OCI-LY7 (cell line): ENCODE data around the gene GRIN2C. TPM values are rescaled to one million over a fixed set of nuclear protein-coding genes. Genes with fewer than 3 reads are reported as not detected.

Source experiments
- BruUV-seq: library from RNA; stranded (reverse); fragments of 400-500 nt; replicated peaks from 2 replicates; lab custom pipeline; 2021; lab: Mats Ljungman, UMichigan
- CTCF ChIA-PET: fragments of 300-600 bp; sonication (Branson Sonifier 250); formaldehyde crosslinking; loops from one replicate; lab custom pipeline; 2022; ENCODE audit warnings: antibody characterized with exemption; ENCODE audit not compliant: unreplicated experiment; lab: Charles Lee
- POLR2A ChIA-PET: fragments of 300-600 bp; sonication (Branson Sonifier 250); formaldehyde crosslinking; loops from one replicate; lab custom pipeline; 2022; ENCODE audit warnings: antibody characterized with exemption; lab: Charles Lee
- DNase-seq: peaks from one replicate; pipeline ENCODE4 v3.0.0-alpha.2; 2015; ENCODE audit warnings: low spot score
- H2AFZ ChIP-seq: fragments of 200-600 bp; sonication (generic), shearing (Covaris generic); 2 replicates; pipeline ENCODE4 v1.6.1; 2014; ENCODE audit warnings: mild to moderate bottlenecking, antibody characterized with exemption, low read length, moderate library complexity
- H3K27ac ChIP-seq: fragments of 200-600 bp; sonication (generic); 2 replicates; pipeline ENCODE4 v1.5.1; 2014; ENCODE audit warnings: mixed run types, low read depth, mild to moderate bottlenecking, moderate library complexity, low read length, inconsistent platforms; ENCODE audit not compliant: poor library complexity, severe bottlenecking
- H3K36me3 ChIP-seq: fragments of 200-600 bp; sonication (generic); 2 replicates; pipeline ENCODE4 v1.6.1; 2014; ENCODE audit warnings: mild to moderate bottlenecking, antibody characterized with exemption, low read length, moderate library complexity, mixed read lengths; ENCODE audit not compliant: insufficient read depth
- H3K4me1 ChIP-seq: fragments of 200-600 bp; sonication (generic); 2 replicates; pipeline ENCODE4 v1.5.1; 2014; ENCODE audit warnings: mild to moderate bottlenecking, low read length; ENCODE audit not compliant: insufficient read depth, poor library complexity, severe bottlenecking
- H3K4me2 ChIP-seq: fragments of 200-600 bp; sonication (generic); 2 replicates; pipeline ENCODE4 v1.6.1; 2014; ENCODE audit warnings: mild to moderate bottlenecking, low read length
- H3K4me3 ChIP-seq: fragments of 200-600 bp; sonication (generic); 2 replicates; pipeline ENCODE4 v1.5.1; 2014; ENCODE audit warnings: mild to moderate bottlenecking, low read depth, low read length; ENCODE audit not compliant: poor library complexity, severe bottlenecking
- H3K79me2 ChIP-seq: fragments of 200-600 bp; sonication (generic); 2 replicates; pipeline ENCODE4 v1.6.1; 2016; ENCODE audit warnings: low read depth, mild to moderate bottlenecking, low read length, moderate library complexity, mixed read lengths; ENCODE audit not compliant: insufficient read depth
- H3K9me2 ChIP-seq: fragments of 200-600 bp; sonication (generic); 2 replicates; pipeline ENCODE4 v1.6.1; 2016; ENCODE audit warnings: mild to moderate bottlenecking, low read length, mixed read lengths; ENCODE audit not compliant: insufficient read depth
- H3K9me3 ChIP-seq: fragments of 200-600 bp; sonication (generic); 2 replicates; pipeline ENCODE4 v1.6.1; 2014; ENCODE audit warnings: mild to moderate bottlenecking, mixed run types, low read length, mixed read lengths
- H4K20me1 ChIP-seq: fragments of 200-600 bp; sonication (generic); 2 replicates; pipeline ENCODE4 v1.6.1; 2014; ENCODE audit warnings: mild to moderate bottlenecking, antibody characterized with exemption, low read length, moderate library complexity, mixed read lengths; ENCODE audit not compliant: insufficient read depth
- EZH2phosphoT487 ChIP-seq: fragments of 200-600 bp; sonication (generic); IDR thresholded peaks from 2 replicates; pipeline ENCODE4 v1.6.1; 2018; ENCODE audit warnings: low read depth, borderline replicate concordance, mild to moderate bottlenecking, mixed run types, antibody characterized with exemption, low read length, moderate library complexity, mixed read lengths
- intact Hi-C: fragments of 100-400 bp; cut with micrococcal nuclease; formaldehyde crosslinking; loops from one replicate; pipeline ENCODE4 v1.10.0; 2022; ENCODE audit not compliant: unreplicated experiment
- total RNA-seq, 2 experiments: library from RNA; depleted of rRNA in 1 of 2; stranded (reverse); fragments of >200 nt in 1 of 2; shearing (Covaris generic) in 1 of 2; gene quantifications; 2 replicates each; pipeline ENCODE4 v1.2.3, GENCODE V29; 2014 to 2022
- TF ChIP-seq, protein P1 (sequence below): fragments of 200-600 bp; sonication (generic); conservative IDR thresholded peaks from 2 replicates; pipeline ENCODE4 v1.5.1; 2014; ENCODE audit warnings: mild to moderate bottlenecking, antibody characterized with exemption, low read length, moderate library complexity, mixed read lengths

Gene GRIN2C
- total RNA-seq, 2 experiments from 2014 or later: 0.22 to 0.61 TPM

DNA sequence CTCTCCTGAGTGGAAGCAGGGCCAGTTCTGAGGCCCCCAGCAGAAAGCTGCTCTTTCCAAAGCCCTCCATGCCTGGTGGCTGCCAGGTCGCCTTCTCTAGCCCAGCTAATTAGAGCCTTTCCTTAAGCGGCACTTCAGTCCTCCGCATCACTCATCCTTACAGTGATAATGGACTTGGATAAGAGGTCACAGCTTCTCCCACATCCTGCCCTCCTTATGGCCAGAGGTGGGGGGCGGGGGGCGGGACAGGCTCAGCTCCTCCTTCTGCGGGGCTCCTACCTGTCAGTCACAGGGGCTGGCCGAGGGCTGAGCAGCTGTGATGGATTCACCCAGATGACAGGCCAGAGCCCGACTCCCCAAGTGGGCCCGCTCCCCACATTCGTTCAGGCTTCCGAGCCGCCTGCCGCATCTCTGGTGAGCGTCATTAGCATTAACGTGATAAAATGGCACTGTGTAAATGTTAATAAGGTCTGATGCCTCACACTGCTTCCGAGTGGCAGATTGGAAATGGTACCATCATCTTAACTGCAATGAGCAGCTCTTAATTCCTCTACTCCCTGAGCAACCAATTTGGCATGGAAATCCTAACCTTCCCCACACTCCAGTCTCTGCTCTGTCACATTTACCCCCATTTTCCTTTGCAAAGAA, 41.3 kb downstream of the GRIN2C start:
- Histone ChIP-seq H4K20me1 (no peaks in the 10 kb centered on the region), H3K4me3 (no peak overlapping the region), H3K36me3 (no peaks in the 10 kb centered on the region), H3K4me1 (peaks cover 8% of the 10 kb centered on the region), H3K9me3 (no peaks in the 10 kb centered on the region), H3K4me2 (no peak overlapping the region), H2AFZ (no peak overlapping the region), H3K27ac (no peak overlapping the region), H3K79me2 (no peaks in the 10 kb centered on the region), H3K9me2 (no peaks in the 10 kb centered on the region)
- no peak for DNase-seq
- no TSS peak for BruUV-seq
- CTCF ChIA-PET: interaction anchor here (1.1 kb wide), 1 partner anchor 14 kb away, joined by 9 read pairs; no protein-coding TSS in a partner anchor
- intact Hi-C loops: no loop called here
- POLR2A ChIA-PET: no interaction called here
- TF ChIP-seq EZH2phosphoT487: no peak
- TF ChIP-seq, protein P1, sequence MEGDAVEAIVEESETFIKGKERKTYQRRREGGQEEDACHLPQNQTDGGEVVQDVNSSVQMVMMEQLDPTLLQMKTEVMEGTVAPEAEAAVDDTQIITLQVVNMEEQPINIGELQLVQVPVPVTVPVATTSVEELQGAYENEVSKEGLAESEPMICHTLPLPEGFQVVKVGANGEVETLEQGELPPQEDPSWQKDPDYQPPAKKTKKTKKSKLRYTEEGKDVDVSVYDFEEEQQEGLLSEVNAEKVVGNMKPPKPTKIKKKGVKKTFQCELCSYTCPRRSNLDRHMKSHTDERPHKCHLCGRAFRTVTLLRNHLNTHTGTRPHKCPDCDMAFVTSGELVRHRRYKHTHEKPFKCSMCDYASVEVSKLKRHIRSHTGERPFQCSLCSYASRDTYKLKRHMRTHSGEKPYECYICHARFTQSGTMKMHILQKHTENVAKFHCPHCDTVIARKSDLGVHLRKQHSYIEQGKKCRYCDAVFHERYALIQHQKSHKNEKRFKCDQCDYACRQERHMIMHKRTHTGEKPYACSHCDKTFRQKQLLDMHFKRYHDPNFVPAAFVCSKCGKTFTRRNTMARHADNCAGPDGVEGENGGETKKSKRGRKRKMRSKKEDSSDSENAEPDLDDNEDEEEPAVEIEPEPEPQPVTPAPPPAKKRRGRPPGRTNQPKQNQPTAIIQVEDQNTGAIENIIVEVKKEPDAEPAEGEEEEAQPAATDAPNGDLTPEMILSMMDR: no peak

DNA sequence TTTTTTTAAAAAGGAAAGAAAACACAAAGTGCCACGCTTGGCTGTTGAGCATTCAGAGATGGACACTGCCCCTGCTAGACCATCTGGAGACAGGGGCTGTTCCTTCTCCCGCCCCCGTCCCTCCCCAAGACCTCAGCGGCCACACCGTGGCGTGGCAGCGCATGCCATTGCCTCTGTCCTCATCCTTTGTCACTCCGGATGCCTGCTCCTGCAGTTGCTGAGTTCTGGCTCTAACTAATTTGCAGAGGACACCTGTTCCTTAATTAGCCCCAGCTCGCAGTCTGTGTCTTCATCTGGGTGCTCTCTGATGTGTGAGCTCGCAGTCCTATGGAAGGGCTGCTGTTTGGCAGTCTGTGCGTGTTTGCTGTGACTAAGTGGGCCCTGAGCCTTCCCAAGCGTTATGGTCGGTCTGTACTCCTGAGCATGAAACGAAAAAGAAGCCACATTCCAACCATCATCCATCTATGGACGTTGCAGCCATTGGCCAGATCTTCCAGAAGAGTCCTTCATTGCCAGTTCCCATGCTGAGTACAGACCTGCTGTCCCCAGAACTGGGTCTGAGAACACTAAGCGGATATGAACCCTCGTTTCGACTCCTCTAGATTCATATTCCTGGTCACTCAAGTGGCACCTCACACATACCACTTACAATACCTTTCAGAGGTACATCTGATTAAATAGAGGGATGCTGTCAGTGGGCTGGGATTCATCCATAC, 42.6 kb downstream of the GRIN2C start:
- Histone ChIP-seq H3K36me3 (no peaks in the 10 kb centered on the region), H4K20me1 (no peaks in the 10 kb centered on the region)
- CTCF ChIA-PET: interaction anchor here (1.1 kb wide), 1 partner anchor 15 kb away, joined by 9 read pairs; no protein-coding TSS in a partner anchor

More for the DNA sequence above, 42.6 kb downstream of the GRIN2C start:
- no TSS peak for BruUV-seq
- H3K9me3 ChIP-seq: no peaks in the 10 kb centered on the region
- no peak overlapping the region for H3K27ac ChIP-seq
- no peaks in the 10 kb centered on the region for H3K9me2 ChIP-seq
- no peak for DNase-seq
- intact Hi-C loops: no loop called here
- POLR2A ChIA-PET: no interaction called here
- H3K4me2 ChIP-seq: no peak overlapping the region
- H3K4me1 ChIP-seq: peaks cover 8% of the 10 kb centered on the region
- H2AFZ ChIP-seq: no peak overlapping the region
- no peak overlapping the region for H3K4me3 ChIP-seq
- H3K79me2 ChIP-seq: no peaks in the 10 kb centered on the region
- TF ChIP-seq, protein P1: no peak
- TF ChIP-seq EZH2phosphoT487: no peak
